ELR (cell line): Measurements from ENCODE around the gene MDH1.
"Not testable (repeated sequence)": the region's sequence is repeated elsewhere in the genome, so short reads cannot be mapped to it uniquely, and the experiment has no call there.

Experiments used
- DNase-seq: peaks from one replicate; pipeline ENCODE4 v3.0.0-alpha.2; 2015; ENCODE audit warnings: low read depth

MDH1 gene

DNA sequence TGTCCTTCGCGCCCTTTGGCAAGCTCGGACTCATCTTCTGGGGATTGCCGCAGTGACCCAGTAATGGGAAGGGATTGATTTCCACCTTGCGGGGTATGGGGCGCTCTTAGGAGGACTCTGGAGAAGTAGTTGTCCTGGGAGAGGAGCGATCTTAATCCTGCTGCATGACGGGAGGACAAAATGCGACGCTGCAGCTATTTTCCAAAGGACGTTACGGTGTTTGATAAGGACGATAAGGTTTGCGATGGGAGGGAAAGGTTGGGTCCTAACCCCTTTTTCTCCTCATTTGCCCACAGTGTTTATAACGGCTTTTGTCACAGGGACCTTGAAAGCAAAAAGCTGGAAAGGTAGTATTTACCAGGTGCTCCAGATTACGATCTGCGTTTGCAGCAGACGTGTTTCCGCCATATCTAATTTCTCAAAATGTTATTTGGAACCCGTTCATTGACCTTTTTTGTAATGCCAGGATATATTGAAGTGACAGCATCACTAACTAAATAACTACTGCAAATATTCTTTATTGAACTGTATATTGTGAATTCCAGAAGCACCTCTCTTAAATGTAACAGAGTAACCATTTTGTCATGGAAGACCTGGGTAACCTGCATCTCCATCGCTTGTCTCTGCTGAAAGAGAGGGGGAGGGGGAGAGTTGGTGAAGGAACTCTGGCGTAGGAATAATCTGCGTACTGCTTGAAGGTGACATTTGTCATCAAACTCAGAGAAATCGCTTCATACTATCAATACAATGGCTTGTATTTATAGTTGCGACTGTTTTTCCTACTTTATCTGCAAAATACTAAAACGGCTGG lies 590 bp downstream of the MDH1 start:
- peak; percentile 61 for DNase-seq

DNA sequence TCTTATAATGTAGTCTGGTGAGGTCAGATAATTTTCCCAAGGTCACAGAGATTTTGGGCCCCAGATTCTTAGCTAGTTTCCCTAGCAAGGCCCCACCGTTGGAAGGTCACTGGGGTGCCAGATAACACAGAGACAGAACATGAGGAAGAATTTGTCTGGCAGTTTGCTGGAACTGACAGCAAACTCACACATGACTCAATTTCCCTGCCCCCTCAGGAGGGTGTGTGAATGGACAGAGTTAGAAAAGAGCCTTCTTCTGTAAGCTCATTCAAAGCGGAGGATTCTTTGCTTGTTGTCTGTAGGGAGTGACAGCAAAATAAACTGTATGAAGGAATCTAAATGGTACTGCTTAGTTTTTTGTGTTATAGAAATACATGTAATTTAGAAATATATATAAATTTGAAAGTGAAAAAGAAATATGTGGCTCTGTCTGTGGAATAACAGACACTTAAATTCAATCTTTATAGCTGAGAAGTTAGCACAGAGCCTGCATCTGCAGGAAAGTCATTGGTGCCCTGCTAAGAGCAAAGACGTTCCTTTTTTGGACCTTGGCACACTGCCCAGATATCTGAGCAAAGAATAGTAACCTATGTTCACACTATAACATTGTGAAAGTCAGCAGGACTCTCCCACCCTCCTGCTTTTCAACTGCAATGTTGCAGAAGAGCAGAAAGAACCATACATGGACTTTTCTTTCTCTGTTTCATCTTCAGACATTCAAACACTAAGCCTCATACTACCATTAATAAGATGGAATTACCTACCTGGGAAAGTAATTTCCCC lies 2.1 kb downstream of the MDH1 start:
- DNase-seq = peak; percentile 6

DNA sequence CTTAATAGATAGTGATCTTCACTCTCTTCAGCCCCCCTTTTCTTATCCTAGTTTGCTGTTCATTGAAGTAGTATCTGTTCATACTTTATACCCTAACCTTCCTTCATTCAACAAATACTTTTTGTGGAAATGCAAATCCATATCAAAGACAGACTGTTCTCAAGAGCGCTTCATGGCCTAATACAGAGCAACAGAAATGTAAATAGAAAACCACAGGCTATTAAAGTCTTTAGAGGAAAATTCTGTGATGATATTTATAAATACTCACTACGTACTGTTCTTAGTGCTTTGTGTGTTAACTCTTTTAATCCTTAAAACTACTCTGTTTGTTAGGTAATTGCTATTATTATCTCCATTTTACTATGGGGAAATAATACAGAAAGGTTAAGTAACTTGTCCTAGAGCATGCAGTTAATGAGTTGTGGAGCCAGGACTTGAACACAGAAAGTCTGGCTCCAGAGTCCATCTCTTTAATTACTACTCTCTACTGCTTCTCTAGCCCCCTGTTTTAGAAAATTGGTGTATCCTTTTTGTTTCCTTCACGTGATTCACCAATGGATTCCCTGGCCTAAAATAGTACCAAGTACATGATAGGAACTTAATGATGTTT lies 2.9 kb downstream of the MDH1 start:
- no peak for DNase-seq

DNA sequence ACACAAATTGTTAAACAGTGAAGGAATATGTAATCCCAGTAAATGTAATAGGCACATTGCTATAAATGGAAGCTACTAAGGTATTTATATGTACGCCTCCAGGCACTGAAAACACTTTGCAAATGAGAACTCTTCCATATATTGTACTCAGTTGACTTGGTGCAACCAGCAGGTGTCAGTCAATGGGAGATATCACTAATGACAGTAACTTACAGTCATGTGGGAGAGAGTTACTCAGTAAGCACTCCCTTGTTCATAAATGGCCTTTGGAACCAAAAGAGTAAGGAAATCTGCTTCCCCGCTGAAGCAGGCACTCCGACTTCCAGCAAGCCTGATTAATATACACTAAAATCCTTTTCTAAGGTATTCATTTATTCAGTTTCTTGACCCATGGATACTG lies 5.9 kb downstream of the MDH1 start:
- DNase-seq = peak; percentile 14

DNA sequence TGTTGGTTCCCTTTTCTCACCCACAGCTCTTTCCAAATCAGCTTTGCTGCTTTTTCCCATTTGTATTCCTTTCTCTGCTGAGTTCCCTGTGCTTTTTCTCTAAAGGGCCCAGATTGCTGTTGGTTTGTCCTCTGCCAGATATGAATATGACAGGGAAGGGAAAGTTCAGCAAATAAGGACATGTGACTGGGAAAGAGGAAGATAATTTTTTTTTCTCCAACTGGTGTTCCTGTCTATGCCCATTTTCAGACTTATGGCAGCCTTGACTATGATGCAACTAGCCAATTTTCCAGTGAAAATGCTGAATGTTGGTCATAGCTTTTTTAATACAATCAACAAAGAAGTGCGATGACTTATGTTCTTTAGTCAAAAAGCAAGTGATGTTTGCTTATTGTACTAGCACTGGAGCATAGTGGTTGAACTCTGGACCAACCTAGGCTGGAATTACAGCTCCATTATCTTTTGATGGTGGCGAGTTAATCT lies 7.7 kb downstream of the MDH1 start:
- DNase-seq = no peak

DNA sequence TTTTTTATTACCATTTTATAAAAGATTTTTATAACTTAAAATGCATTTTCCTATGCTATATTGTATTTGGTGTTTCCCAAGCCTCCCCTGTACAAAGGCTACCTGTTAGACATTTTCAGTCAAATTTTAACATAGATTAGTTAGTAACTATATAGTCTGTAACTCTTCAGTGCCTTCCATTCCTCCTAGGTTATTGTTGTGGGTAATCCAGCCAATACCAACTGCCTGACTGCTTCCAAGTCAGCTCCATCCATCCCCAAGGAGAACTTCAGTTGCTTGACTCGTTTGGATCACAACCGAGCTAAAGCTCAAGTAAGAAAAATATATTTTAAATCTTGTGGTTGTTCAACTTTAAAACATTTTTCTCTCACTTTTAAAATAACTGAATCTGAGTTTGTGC lies 10.2 kb downstream of the MDH1 start:
- no peak for DNase-seq

DNA sequence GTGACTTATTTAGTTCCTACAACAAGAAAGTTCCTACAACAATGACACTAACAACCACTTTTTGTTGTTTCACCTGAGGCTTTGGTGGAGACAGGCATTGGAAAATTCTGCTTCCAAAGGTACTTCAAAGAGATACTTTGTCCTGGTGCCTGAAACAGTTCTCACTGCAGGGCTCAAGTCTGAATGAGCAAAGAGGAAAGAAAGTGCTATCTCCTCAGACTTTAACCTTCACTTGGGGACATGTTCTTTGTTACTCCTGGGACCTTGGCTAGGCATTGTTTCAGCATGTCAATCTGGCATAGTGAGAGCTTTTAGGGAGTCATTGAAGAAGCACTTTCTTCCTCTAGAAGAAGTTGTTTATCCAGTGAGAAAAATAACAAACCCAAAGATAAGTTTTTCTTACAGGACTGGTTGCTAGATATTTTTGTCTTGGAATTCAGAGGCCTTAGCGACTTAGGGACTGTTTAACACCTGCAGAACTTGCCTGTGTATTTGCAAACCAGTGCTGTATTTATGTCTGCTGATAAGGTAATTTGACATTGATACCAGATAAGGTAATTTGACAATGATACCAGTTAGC lies 12.2 kb downstream of the MDH1 start:
- DNase-seq = no peak

DNA sequence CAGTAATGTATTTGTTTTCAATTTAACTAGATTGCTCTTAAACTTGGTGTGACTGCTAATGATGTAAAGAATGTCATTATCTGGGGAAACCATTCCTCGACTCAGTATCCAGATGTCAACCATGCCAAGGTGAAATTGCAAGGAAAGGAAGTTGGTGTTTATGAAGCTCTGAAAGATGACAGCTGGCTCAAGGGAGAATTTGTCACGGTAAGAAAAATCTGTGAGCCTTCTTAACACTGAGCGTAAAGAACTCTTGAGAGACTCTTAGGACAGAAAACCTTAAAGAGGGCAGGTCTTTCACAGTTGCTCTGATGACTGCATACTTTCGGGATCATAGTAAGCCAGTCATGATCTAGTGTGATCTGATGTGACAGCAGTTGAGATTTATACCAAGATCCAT lies 15.9 kb downstream of the MDH1 start:
- DNase-seq = no peak

DNA sequence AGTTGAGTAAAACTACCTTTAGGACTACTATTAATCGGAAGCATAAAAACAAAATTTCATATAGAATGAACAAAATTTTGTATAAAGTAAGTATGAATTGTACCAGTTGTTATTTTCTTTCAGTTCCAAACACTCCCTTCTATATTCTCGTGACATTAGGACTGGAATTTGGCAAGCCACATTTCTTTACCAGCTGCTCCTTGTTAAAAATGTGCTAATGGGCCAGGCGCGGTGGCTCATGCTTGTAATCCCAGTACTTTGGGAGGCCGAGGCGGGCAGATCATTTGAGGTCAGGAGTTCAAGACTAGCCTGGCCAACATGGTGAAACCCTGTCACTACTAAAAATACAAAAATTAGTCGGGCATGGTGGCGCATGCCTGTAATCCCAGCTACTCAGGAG lies 20.1 kb downstream of the MDH1 start:
- DNase-seq = not testable (repeated sequence)

DNA sequence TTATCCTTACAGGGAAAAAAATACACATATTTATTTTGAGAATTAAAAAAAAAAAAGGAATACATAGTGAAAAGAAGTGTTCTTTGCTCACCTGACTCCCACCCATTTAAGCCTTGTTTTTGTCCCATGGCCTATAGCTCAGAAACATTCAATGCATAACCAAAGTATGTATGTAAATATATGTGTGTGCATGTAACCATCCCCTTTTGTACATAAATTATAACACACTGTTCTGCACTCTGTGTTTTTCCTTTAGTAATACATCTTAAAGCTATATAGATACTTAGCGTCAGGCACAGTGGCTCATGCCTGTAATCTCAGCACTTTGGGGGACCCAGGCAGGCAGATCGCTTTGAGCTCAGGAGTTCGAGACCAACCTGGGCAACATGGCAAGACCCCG lies 21.8 kb downstream of the MDH1 start:
- no peak for DNase-seq

DNA sequence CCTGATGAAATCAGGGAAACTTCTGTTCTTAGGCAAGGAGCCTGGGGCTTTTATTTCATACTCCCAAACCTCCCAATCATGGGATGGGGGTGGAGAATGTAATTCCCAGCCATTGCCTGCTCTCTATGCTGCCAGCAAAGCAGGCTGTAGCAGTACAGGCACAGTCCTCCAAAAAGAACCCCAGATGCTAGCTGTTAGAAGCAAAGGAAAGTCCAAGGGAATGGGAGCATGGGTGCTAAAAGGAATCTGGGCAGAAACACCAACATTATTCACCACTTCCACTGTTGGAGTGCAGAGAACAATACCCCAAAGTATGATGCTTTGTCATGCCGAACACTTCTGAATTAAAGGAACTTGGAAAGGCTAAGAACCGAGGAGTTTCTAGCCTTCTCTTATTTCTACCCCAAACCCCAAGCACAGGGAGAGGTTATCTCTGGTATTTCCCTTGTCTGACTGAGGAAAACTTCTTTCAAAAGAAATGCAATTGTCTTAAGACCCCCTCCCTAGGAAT lies 24.7 kb downstream of the MDH1 start:
- no peak for DNase-seq

DNA sequence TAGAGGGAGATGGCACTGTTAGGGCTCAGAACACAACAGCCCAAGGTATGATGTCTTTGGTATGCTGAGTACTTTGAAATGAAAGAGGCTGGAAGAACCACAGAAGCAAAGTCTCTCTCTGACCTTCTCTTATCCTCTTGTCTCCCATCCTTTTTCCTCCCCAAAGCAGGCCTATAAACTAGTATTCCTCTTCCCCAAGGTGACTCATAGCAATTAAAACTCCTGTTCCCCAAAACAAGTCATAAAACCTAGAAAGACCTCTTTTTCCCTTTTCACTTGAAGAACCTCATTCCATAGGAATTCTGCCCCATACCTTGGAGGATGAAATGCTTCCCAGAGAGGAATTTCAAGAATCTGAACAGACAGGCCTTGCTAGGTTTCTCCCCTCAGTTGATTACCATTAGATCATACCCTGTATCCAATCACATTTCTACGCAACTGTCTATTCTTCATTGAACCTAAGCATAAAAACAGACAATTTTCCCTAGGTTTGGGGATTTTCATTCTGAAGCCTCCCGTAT lies 25.7 kb downstream of the MDH1 start:
- peak; percentile 90 for DNase-seq

DNA sequence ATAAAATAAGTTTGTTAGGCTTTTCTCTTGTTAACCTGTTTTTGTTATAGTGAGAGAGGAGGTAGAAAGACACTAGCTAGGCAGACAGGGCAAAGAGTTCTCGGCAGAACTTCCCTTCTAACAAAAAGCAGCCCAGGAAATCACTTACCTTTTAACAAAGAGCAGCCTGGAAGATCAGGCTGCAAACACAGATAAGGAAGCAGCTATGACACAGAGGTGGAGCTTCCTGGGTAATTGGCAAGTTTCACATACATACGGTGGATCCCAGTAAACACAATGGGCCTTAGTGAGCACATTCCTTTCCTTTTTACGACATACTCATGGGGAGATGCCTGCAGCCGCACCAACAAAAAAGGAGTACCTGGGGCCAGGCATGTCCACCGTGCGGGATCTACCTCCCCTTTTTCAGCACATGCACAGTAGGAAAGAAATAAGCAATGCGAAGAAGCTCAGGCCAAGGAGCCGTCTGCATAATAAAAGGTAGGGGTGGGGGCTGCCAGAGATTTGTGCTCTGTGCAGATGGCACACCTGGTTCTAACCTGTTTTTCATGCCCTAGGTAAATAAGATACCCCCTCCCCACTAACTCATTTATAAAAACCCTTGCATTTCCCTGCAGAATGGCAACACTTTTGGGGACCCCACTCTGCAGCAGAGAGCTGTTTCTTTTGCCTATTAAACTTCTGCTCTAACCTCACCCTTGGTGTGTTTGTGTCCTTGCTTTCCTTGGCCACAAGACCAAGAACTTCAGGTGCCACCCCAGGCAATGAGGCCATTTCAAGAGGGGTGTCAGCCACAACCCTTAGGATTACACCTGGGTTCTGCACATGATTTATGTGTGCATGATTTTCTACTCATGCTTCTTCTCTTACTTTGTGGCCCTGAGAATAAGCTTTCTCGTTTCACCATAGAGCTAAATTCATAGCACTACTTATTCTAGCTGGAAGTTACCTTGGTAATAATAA lies 26.5 kb downstream of the MDH1 start:
- DNase-seq = peak; percentile 73

DNA sequence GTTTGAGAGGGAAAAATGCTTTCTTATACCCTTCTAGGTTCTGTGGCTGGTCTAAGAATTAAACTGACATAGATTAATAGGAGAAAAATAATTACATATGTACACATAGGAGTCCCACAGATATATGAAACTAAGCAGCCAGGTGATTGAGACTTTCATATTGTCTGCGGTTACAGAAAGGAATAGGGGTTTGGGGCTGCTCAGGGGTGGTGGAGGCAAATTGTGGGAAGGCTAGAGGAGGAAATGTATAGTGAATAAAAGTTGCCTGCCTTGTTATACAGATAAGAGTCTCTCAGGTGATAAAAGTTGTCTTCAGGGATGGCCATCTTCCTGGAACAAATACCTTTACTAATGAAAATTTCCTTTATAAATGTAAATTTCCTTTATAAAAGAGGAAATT lies 28.6 kb downstream of the MDH1 start:
- no peak for DNase-seq

DNA sequence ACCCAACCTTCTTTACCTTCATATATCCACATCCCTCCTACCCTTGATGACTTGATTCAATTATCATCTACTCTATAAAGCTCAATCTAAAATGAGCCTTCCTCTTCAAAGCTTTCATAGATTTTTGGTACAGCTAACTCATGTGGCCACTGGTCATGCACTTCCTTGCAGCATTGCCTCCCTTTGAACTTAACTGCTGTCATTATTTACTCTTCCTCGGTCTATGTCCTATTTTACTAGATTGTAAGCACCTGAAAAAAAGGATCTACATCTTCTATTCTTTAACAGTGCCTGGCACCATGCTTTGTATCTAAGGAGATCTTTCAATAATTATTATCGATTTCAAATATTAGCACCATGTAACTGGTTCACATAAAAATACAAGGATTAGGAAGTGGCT lies 30.6 kb downstream of the MDH1 start:
- DNase-seq = no peak

DNA sequence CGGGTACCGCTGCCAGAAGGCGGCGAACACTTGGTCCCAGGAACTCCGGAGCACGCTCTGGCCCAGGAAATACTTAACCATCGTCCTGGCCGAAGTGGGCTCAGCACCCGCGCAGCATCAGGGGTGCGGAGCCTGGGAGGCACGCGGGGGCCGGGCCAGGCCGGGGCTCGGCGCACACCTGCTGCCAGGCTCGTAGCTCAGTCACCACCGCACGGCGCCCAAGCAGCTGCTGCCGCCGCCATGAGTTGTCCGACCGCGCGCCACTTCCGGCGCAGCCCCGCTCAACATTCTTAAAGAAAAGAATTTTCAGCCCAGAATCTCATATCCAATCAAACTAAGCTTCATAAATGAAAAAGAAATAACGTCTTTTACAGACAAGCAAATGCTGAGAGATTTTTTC lies 34.0 kb downstream of the MDH1 start:
- DNase-seq = no peak

DNA sequence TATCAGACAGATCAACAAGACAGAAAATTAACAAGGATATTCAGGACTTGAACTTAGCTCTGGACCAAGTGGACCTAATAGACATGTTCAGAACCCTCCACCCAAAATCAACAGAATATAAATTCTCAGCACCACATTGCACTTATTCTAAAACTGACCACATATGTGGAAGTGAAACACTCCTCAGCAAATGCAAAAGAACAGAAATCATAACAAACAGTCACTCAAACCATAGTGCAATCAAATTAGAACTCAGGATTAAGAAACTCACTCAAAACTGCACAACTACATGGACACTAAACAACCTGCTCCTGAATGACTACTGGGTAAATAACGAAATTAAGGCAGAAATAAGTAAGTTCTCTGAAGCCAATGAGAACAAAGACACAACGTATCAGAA lies 35.0 kb downstream of the MDH1 start:
- not testable (repeated sequence) for DNase-seq

DNA sequence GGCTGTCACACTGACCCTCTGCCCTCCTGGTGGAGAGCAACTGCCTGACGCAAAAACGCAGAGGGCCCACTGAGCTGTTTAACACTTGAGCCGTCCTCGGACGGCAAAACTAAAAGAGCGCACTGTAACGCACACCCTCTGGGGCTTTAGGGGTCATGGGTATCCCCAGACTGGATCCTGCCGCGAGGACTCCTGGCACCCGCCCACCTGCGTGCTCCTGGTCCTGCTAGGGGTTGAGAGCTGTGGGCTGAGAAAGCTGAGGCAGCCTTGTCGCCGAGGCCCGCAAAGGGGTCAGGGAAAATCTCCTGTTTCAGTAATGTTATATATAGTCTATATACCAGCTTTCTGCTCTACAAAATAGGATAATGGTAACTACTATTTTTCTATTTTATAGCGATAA lies 39.1 kb downstream of the MDH1 start:
- no peak for DNase-seq

DNA sequence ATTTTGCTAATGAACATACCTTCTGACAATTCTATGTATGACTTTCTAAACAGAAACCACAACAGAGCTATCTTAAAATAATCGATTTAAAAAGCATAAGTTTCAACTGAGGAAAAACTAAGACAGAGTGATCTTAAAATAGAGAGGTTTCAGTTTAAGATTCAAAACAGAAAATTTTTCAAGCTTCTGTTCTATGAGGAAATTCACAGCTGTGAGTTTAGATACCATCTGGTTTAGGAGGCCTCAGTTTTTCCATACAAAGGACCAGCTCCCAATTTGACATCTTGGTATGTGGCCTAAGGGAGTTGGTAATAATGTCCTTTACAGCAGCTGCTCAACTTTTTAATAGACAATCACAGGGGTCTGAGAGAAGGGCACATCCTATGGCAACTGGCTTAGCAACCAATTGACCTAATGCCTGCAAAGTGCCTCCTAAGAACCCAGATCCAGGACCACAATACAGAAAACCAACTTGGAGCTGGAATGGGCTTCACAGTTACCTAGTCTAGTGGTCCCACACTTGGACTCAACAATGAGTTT lies 39.7 kb downstream of the MDH1 start:
- DNase-seq = no peak

DNA sequence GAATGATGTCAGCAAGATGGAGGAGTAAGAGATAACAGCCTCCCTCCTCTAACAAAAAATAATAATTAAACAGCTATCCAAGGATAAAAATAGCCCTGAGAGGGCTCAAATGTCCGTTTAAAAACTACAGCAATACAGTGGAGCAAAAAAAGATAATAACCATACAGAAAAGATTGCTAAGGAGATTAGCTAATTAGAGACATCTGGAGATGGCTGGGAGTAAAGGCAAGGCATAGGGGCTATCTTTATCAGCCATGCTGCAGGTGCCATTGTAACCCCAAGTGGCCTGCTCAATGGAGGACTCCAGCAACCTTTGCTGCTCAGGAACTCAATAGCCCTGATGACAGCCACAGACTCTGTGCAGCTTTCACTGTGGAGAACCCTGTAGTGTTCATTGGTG lies 42.7 kb downstream of the MDH1 start:
- no peak for DNase-seq

DNA sequence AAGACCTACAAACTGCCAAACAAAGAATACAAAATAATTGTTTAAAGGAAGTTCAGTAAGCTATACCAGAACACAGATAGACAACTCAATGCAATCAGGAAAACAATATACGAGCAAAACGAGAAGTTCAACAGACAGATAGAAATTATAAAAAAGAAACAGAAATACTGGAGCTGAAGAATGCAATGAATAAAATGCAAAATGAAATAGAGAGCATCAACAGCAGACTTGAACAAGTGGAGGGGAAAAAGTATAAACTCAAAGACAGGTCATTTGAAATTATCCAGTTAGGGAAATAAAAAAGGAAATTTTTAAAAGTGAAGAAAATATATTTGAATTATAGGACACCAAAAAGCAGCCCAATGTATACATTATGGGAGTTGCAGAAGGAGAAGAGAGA lies 43.6 kb downstream of the MDH1 start:
- DNase-seq = no peak
